ENCODE measurements around the gene UROD. TPM values are rescaled to one million over a fixed set of nuclear protein-coding genes. Genes with fewer than 3 reads are reported as not detected.
A peak's percentile ranks its signal among the peaks of the same experiment; 100 is the strongest.

UROD gene
- total RNA-seq, 1 experiment from 2014 or later: 92.2 TPM

- H3K14ac ChIP-seq (ENCODE audit: insufficient read depth, low read length): no peak overlapping the region
- no peak overlapping the region for H3K27ac ChIP-seq (ENCODE audit: insufficient read length, low read depth, low read length)
- H2AFZ ChIP-seq (ENCODE audit: low read length): no peak overlapping the region
- H3K9ac ChIP-seq (ENCODE audit: extremely low read depth, insufficient read length, low read length): no peak overlapping the region
- Mint-ChIP-seq H3K9me3 (no peaks in the 10 kb centered on the region), H3K4me3 (peak overlapping the region; percentile 38 to 67; a peak in 4 of 5 replicates), H3K27me3 (ENCODE audit: low read depth) (no peaks in the 10 kb centered on the region; the same call in 1 of the 2 replicates), H3K4me1 (peaks cover 29 to 31% of the 10 kb centered on the region in 2 experiments), H3K27ac (peak overlapping the region; percentile 49 to 67 (median 56); a peak in 2 of 7 replicates), H3K36me3 (ENCODE audit: insufficient read depth in 1 of 3, low read depth in 3 of 3) (peaks cover 4 to 23% (median 20%) of the 10 kb centered on the region in 3 experiments)
- H2BK12ac ChIP-seq (ENCODE audit: insufficient read length, low read depth, low read length): no peak overlapping the region
- H2BK5ac ChIP-seq (ENCODE audit: insufficient read length, low read length): no peak overlapping the region
- no peak overlapping the region for H3K4me2 ChIP-seq (ENCODE audit: insufficient read depth, insufficient read length, low read length)
- H4K5ac ChIP-seq (ENCODE audit: insufficient read length, low read depth, low read length): no peak overlapping the region
- H3K79me1 ChIP-seq (ENCODE audit: insufficient read depth, low read depth, low read length, poor library complexity, severe bottlenecking): no peaks in the 10 kb centered on the region
- no peaks in the 10 kb centered on the region for H3K27me3 ChIP-seq (ENCODE audit: insufficient read depth, low read length)
- TF ChIP-seq CTCF (conservative IDR thresholded peaks at IDR 0.05): peak; percentile 89
- no peak overlapping the region for H2BK120ac ChIP-seq (ENCODE audit: low read depth, low read length, poor library complexity, severe bottlenecking)
- no CpG with 5 or more reads among the region's 6 CpGs for WGBS (ENCODE audit: extremely low coverage, insufficient read length, low lambda C conversion rate)
- H3K23me2 ChIP-seq (ENCODE audit: insufficient read length, low read depth, low read length, poor library complexity, severe bottlenecking): peaks cover 19% of the 10 kb centered on the region
- no peak overlapping the region for H2BK20ac ChIP-seq (ENCODE audit: low read depth, low read length, poor library complexity, severe bottlenecking)
- no peak overlapping the region for H4K8ac ChIP-seq (replicated peaks; ENCODE audit: insufficient read length, low read depth, low read length)
- no peak overlapping the region for H3K4ac ChIP-seq (ENCODE audit: low read depth, low read length)
- no peak overlapping the region for H2BK15ac ChIP-seq (ENCODE audit: low read depth, low read length)
- H3K9me3 ChIP-seq (ENCODE audit: control insufficient read depth, low read depth, low read length): no peaks in the 10 kb centered on the region
- H3T11ph ChIP-seq (ENCODE audit: low read length): no peak overlapping the region
- no peak overlapping the region for H4K91ac ChIP-seq (ENCODE audit: insufficient read length, low read depth, low read length)
- DNase-seq: peak; percentile 84
- no peak overlapping the region for H3K56ac ChIP-seq (ENCODE audit: insufficient read length, low read depth, low read length)
- H2AK5ac ChIP-seq (ENCODE audit: insufficient read length, low read length): no peak overlapping the region
- H3K4me1 ChIP-seq (ENCODE audit: insufficient read depth, low read length): peaks cover 7% of the 10 kb centered on the region
- no peaks in the 10 kb centered on the region for H3K79me2 ChIP-seq (ENCODE audit: insufficient read depth, low read length)
- no peak overlapping the region for H3K23ac ChIP-seq (ENCODE audit: insufficient read length, low read depth, low read length)
- H4K20me1 ChIP-seq (ENCODE audit: control insufficient read depth, insufficient read depth, insufficient read length): no peaks in the 10 kb centered on the region
- H3K18ac ChIP-seq (ENCODE audit: insufficient read length, low read depth, low read length): no peak overlapping the region
These were observed 2.4 kb downstream of the UROD start for GRCh38 chr1:45014321-45015028.

All from H9 (cell line).